ENCODE measurements around the gene NSF.

NSF gene

DNA sequence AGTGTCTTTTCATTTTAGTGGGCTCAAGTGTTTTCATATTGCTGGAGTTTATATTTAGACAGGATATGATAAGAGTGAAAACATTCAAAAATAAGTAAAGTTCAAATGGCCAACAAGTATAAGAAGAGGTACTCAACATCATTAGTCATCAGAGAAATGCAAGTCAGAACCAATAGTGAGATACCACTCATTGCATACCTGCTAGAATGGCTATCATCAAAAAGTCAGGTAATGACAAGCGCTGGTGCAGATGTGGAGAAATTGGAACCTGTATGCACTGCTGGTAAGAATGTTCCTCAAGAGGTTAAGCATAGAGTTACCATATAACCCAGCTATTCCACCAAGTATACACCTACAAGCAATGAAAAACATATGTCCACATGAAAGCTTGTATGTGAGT is 140.2 kb downstream of the NSF start:
- Histone ChIP-seq H3K4me3 (replicated peaks; ENCODE audit: insufficient read depth, low read length) (no peak overlapping the region), H3K27me3 (ENCODE audit: insufficient read depth, poor library complexity, severe bottlenecking) (no peaks in the 10 kb centered on the region), H3K27ac (replicated peaks) (no peak overlapping the region)
- DNase-seq (ENCODE audit: low read depth in 1 of 2, low spot score in 1 of 2) = no peak
- TF ChIP-seq REST (IDR thresholded peaks at IDR 0.05; ENCODE audit: insufficient replicate concordance, low read depth) (no peak), POLR2AphosphoS5 (IDR thresholded peaks at IDR 0.05; ENCODE audit: low read depth) (no peak), SPI1 (IDR thresholded peaks at IDR 0.05; ENCODE audit: borderline replicate concordance, low read depth) (no peak), GABPA (IDR thresholded peaks at IDR 0.05; ENCODE audit: low read depth) (no peak)
- TF ChIP-seq, protein P1, sequence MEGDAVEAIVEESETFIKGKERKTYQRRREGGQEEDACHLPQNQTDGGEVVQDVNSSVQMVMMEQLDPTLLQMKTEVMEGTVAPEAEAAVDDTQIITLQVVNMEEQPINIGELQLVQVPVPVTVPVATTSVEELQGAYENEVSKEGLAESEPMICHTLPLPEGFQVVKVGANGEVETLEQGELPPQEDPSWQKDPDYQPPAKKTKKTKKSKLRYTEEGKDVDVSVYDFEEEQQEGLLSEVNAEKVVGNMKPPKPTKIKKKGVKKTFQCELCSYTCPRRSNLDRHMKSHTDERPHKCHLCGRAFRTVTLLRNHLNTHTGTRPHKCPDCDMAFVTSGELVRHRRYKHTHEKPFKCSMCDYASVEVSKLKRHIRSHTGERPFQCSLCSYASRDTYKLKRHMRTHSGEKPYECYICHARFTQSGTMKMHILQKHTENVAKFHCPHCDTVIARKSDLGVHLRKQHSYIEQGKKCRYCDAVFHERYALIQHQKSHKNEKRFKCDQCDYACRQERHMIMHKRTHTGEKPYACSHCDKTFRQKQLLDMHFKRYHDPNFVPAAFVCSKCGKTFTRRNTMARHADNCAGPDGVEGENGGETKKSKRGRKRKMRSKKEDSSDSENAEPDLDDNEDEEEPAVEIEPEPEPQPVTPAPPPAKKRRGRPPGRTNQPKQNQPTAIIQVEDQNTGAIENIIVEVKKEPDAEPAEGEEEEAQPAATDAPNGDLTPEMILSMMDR (IDR thresholded peaks at IDR 0.05; ENCODE audit: insufficient read depth, low read length) = no peak

DNA sequence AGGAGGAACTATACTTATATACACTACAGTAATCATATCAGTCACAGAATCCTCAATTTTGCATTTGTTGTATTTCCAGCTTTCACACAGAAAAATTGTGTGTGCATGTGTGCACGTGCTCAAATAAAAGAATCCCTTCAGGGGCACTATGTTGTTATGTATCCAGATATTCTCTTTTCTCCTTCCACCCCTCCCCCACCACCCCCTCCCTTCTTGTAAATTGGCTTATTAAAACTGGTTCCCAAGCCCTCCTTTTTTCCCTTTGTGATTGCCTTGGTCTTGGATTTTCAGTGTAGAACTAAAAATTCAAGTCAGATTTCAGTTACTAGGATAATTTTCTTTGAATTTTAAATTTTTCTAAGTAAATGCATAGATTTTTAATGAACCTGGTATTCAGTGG is 141.7 kb downstream of the NSF start:
- H3K27ac ChIP-seq (replicated peaks) = no peak overlapping the region
- no peak for TF ChIP-seq POLR2AphosphoS5 (IDR thresholded peaks at IDR 0.05; ENCODE audit: low read depth)
- TF ChIP-seq GABPA (IDR thresholded peaks at IDR 0.05; ENCODE audit: low read depth) = no peak
- TF ChIP-seq REST (IDR thresholded peaks at IDR 0.05; ENCODE audit: insufficient replicate concordance, low read depth) = no peak
- TF ChIP-seq, protein P1 (IDR thresholded peaks at IDR 0.05; ENCODE audit: insufficient read depth, low read length) = no peak
- no peak for TF ChIP-seq SPI1 (IDR thresholded peaks at IDR 0.05; ENCODE audit: borderline replicate concordance, low read depth)
- no peak overlapping the region for H3K4me3 ChIP-seq (replicated peaks; ENCODE audit: insufficient read depth, low read length)
- no peak for DNase-seq (ENCODE audit: low read depth in 1 of 2, low spot score in 1 of 2)
- no peaks in the 10 kb centered on the region for H3K27me3 ChIP-seq (ENCODE audit: insufficient read depth, poor library complexity, severe bottlenecking)

DNA sequence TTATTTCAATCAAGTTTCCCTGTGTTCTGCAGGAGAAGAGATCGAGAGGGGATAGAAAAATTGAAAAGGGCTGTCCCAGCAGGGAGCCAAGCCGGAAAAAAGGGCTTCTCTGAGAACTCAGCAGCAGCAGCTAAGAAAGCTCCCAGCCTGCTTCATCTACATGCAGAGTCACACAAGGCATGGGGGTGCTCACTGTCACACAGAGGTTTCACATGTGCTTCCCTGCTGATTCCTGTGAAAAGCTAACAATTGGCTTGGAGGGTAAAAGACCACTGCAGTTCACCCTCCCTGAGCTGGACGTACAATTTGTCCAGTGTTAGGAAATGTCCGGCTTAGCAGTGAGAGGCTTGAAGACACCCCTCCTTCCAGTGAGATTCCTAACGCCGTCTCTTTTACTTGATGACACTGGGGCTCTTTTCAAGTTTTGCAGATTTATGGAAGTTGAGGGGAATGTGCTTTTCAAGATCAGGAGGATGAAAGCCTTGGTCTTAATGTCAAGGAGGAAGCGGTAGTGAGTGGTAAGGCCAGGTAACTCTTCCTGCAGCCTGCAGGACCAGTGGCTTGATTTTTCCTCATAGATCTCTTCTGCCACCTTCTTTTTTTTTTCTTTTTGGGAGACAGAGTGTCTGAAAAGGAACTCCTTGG is 142.4 kb downstream of the NSF start:
- H3K27me3 ChIP-seq (ENCODE audit: insufficient read depth, poor library complexity, severe bottlenecking) = no peaks in the 10 kb centered on the region
- H3K4me3 ChIP-seq (replicated peaks; ENCODE audit: insufficient read depth, low read length) = no peak overlapping the region
- no peak for TF ChIP-seq SPI1 (IDR thresholded peaks at IDR 0.05; ENCODE audit: borderline replicate concordance, low read depth)
- TF ChIP-seq GABPA (IDR thresholded peaks at IDR 0.05; ENCODE audit: low read depth) = no peak
- TF ChIP-seq, protein P1 (IDR thresholded peaks at IDR 0.05; ENCODE audit: insufficient read depth, low read length) = no peak
- no peak for TF ChIP-seq REST (IDR thresholded peaks at IDR 0.05; ENCODE audit: insufficient replicate concordance, low read depth)
- no peak for TF ChIP-seq POLR2AphosphoS5 (IDR thresholded peaks at IDR 0.05; ENCODE audit: low read depth)
- no peak for DNase-seq (ENCODE audit: low read depth in 1 of 2, low spot score in 1 of 2)
- H3K27ac ChIP-seq (replicated peaks) = no peak overlapping the region

All from HL-60 (cell line).